GM21526 (cell line): ENCODE data around the gene MRPL50.
"Not testable (repeated sequence)": the region's sequence is repeated elsewhere in the genome, so short reads cannot be mapped to it uniquely, and the experiment has no call there.

Experiments used
- ATAC-seq: cut with Tn5 transposase; IDR thresholded peaks from one replicate; pipeline ENCODE4 v1.9.1; 2021; ENCODE audit warnings: moderate library complexity; ENCODE audit not compliant: unreplicated experiment, low FRiP score

Gene MRPL50

DNA sequence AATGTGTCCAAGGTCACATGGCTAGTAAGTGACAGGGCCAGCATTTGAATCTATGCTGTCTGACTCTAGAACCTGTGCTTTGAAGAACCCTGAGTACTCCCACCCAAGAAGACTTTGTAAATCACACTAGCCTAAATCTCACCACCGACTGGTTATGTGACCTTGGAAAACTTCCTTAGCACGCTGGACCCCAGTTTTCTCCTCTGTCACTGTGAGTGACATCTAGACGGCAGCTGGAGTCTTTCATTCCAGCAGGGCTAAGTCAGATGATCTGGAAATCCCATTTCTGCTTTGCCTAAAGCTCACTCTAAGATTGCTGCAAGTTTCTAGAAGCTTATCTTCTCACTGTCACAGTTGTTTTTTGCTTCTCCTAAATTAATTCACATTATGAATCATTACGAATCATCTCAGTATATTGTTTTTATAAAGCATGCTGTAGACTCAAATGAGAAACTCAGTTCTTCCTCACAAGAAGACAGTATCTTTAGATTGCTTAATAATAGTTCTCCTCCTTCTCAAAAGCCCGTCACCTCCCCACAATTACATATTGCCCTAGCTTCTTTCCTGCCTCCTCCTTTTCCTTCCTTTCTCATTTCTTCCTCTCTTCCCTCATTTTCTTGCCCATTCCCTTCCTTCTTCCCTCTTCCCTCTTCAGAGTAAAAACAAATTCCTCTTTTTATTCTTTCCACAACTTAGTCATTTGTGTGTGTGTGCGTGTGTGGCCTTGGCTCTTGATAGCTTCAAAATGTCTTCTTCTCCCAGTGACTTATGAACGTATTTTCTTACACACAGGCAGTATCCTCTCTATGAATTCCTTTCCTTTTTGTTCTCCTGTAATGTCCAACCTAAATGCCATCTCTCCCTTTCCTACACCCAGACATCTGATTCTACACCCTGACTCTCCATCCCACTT lies 20.4 kb upstream of the MRPL50 start:
- no peak for ATAC-seq

DNA sequence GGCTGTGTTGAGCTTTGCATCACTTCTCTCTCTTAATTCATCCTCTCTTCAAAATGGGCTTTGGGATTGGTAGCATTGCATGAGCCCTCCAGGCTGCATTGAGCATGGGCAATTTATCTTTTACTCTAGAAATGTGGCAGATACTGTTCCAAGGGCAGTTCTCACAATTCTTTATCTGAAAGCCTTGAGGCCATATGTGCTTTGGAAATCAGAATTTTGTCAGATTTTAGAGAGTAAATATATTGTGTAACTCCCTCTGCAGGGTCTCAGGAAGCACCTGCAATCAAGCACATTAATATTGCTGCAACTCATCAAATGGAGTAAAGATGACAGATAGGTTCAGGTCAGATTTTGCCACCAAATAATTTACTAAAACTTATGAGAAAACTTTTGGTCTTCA lies 19.6 kb upstream of the MRPL50 start:
- ATAC-seq = no peak

GRCh38 chr9:101417389-101417788 lies 19.0 kb upstream of the MRPL50 start:
- no peak for ATAC-seq

- no peak for ATAC-seq
Observed at GRCh38 chr9:101415578-101415977, 17.2 kb upstream of the MRPL50 start.

DNA sequence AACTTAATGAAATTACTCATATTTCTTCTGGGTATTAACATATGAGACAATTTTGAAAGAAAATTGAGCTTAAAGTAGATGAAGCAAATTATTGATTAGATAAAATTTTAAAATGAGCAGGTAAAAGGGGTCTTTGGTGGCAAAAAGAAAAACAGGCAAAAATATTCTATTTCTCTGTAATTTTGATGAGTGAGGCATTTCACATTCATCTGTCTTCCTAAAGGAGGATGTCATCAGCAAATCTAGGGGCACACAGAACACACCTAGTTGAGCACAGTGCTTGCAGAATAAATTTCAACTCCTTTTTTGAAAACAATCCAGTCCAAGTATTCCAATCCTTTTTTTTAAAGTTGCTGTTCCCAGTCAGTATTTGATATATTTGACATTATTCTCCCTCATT lies 16.4 kb upstream of the MRPL50 start:
- ATAC-seq = no peak

DNA sequence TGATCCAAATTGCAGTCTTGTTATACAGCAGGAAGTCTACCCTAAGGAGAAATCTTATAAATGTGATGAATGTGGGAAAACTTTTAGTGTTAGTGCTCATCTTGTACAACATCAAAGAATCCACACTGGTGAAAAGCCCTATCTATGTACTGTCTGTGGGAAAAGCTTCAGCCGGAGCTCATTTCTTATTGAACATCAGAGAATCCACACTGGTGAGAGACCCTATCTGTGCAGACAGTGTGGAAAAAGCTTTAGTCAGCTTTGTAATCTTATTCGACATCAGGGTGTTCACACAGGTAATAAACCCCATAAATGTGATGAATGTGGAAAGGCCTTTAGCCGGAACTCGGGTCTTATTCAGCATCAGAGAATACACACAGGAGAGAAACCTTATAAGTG lies 10.7 kb upstream of the MRPL50 start:
- no peak for ATAC-seq

- ATAC-seq = no peak
Observed at GRCh38 chr9:101408374-101409078, 10.1 kb upstream of the MRPL50 start.

GRCh38 chr9:101403516-101404285 lies 5.3 kb upstream of the MRPL50 start:
- no peak for ATAC-seq

DNA sequence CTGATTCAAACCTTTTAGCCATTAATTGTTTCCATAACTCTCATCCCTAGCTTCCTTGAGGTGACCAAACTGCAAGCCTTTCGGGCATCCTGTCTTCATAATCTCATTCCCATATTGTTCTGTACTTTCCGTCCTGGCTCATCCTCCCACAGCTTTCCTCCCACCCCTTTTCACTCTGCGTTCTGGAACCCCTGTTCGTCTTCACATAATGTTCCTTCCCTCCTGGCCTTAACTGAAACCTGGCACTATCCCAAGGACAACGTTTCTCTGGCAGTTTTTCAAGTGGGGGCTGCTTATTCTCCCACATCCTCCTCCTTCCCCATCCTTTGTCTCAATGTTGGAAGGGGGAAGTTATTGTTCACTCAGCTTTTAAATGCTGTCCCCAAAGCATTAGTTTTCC lies 1.7 kb upstream of the MRPL50 start:
- ATAC-seq = no peak

GRCh38 chr9:101399643-101399970 lies 1.2 kb upstream of the MRPL50 start:
- no peak for ATAC-seq

DNA sequence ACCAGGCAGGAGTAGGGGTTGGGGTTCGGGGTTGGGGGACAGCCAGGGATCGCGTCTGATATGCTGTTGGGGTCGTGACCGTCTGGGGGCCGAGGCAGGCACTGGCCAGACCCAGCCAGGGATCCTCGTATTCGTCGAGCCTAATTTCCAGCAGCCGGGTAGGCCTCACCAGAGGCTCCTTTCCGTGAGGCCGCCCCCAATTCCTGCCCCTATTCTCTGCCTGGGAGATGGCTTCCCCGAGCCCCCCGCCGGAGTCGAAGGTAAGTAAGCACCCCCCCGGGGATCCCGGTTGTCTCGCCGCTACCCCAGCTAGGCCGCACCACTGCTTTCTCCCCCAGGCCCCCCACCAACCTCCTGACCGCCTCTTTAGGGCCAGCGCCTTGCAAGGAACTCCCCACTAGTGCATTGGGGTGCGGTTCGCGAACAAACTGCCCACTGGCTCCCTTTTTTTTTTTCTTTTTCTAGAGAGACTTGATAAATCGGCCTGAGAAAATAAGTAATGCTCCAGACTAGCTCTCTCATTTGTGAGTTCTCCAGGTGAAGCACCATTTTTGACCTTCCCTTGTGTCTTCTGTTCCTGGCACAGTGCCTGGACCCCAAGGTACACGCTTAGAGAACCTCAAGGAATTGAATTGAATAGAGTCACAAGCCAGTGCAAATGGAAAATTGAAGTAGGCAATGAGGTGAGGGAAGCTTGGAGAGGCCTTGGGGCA lies 668 bp upstream of the MRPL50 start:
- ATAC-seq = no peak

DNA sequence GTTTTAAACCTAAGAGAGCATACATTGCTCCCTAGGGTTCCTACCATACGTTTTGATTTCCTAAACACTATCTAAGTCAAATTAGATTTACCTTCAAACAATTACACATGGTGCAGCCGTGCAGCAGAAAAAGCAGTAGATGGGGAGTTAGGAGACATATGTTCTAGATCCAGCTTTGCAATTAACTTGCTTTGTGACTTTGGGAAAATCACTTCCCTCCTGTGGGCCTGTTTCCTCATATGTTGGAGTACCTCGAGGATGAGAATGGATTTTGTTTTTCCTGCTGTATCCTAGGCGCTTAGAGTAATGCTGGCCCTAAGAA lies 711 bp downstream of the MRPL50 start:
- no peak for ATAC-seq

GRCh38 chr9:101394687-101395086 lies 3.7 kb downstream of the MRPL50 start:
- no peak for ATAC-seq

DNA sequence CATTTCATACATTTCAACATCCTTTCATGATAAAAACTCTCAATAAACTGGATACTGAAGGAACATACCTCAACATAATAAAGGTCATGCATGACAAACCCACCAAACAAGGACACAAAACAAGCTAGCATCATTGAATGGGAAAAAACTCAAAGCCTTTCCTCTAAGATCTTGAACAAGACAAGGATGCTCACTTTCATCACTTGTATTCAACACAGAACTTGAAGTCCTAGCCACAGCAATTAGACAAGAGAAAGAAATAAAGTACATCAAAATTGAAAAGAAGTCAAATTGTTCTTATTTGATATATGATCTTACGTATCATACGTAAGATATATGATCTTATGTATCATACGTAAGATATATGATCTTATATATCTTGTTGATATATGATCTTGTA lies 5.3 kb downstream of the MRPL50 start:
- ATAC-seq = no peak

DNA sequence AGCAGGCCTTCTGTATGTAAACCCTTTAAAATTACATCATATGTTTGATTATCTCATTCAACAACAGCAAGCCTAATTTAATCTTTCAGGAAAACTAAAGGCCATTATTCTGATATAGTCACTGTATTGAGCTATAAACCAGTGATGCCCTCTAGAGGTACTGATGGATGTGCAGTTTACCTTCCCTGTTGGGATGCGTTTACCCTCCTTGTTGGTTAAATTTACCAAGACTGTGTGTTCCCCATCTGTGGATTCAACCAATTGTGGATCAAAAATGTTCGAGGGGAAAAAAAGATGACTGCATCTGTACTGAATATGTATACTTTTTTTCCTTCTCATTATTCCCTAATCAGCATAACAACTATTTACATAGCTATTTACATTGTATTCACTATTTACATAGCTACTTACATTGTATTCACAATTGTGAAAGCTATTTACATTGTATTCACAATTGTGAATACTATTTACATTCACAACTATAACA lies 9.9 kb downstream of the MRPL50 start:
- ATAC-seq = no peak

- ATAC-seq = no peak
Observed at GRCh38 chr9:101387871-101388506, 10.4 kb downstream of the MRPL50 start.

DNA sequence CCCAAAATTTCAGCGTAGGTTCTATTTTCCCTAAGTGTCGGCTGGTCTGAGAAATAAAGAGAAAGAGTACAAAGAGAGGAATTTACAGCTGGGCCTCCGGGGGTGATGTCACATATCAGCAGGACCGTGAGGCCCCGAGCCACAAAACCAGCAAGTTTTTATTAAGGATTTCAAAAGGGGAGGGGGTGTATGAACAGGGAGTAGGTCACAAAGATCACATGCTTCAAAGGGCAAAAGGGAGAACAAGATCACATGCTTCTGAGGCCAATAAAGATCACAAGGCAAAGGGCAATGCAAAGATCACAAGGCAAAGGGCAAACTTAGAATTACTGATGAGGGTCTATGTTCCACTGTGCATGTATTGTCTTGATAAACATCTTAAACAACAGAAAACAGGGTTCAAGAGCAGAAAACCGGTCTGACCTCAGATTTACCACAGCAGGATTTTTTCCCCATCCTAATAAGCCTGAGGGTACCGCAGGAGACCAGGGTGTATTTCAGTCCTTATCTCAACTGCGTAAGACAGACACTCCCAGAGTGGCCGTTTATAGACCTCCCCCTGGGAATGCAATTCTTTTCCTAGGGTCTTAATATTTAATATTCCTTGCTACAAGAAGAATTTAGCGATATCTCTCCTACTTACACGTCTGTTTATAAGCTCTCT lies 13.4 kb downstream of the MRPL50 start, which contains the start of gene BAAT:
BAAT (minus strand) TSS at position 134 of the 664 bp plus-strand sequence. CDS start 13,602 bp downstream, outside the sequence.
- ATAC-seq = not testable (repeated sequence)

GRCh38 chr9:101383361-101383760 lies 15.1 kb downstream of the MRPL50 start:
- no peak for ATAC-seq

GRCh38 chr9:101381833-101382342 lies 16.5 kb downstream of the MRPL50 start:
- no peak for ATAC-seq
